WTC11 (cell line): ENCODE data around the gene XPO6.

Experiments
- ATF3 ChIP-seq: sonication (generic); formaldehyde crosslinking; conservative IDR thresholded peaks from 2 replicates; pipeline ENCODE4 v1.8.1; 2022; ENCODE audit warnings: mild to moderate bottlenecking, missing genetic modification reagents
- CTCF ChIP-seq: fragments of 200-600 bp; IDR thresholded peaks from 2 replicates; pipeline ENCODE4 v1.8.0; 2022; ENCODE audit warnings: antibody characterized with exemption
- PRDM15 ChIP-seq: sonication (generic); formaldehyde crosslinking; IDR thresholded peaks from 2 replicates; pipeline ENCODE4 v1.8.0; 2022; ENCODE audit warnings: missing genetic modification reagents
- TEAD4 ChIP-seq: sonication (generic); formaldehyde crosslinking; IDR thresholded peaks from 2 replicates; pipeline ENCODE4 v1.8.0; 2022; ENCODE audit warnings: mild to moderate bottlenecking, missing genetic modification reagents
- ZNF396 ChIP-seq: fragments of 250-450 bp; sonication (Bioruptor Pico); IDR thresholded peaks from 2 replicates; pipeline ENCODE4 v1.8.0; 2021; ENCODE audit warnings: mild to moderate bottlenecking, moderate library complexity, borderline replicate concordance

GRCh38 chr16:28101533-28101890, 110.3 kb downstream of the XPO6 start:
- TF ChIP-seq ATF3 (CRISPR knock-in tag) (no peak), TEAD4 (CRISPR knock-in tag) (no peak), PRDM15 (CRISPR knock-in tag) (no peak), ZNF396 (CRISPR knock-in tag) (no peak), CTCF (no peak)
